HUES64 (cell line): ENCODE results near the gene GJA3.

ENCODE experiments used
- H3K27ac ChIP-seq: 2 replicates; pipeline ENCODE4 v1.7.0; 2013; ENCODE audit warnings: low read depth, low read length, inconsistent platforms
- H3K27me3 ChIP-seq: 2 replicates; pipeline ENCODE4 v1.6.1; 2013; ENCODE audit warnings: mild to moderate bottlenecking, low read length; ENCODE audit not compliant: insufficient read depth
- H3K36me3 ChIP-seq: 2 replicates; pipeline ENCODE4 v1.6.1; 2013; ENCODE audit warnings: mild to moderate bottlenecking, low read length; ENCODE audit not compliant: insufficient read depth
- H3K4me1 ChIP-seq: 2 replicates; pipeline ENCODE4 v1.6.1; 2013; ENCODE audit warnings: mild to moderate bottlenecking, low read length, moderate library complexity; ENCODE audit not compliant: insufficient read depth
- H3K4me3 ChIP-seq: 2 replicates; pipeline ENCODE4 v1.5.1; 2013; ENCODE audit warnings: mild to moderate bottlenecking, low read length, moderate library complexity
- H3K9ac ChIP-seq: 2 replicates; pipeline ENCODE4 v1.6.1; 2013; ENCODE audit warnings: mild to moderate bottlenecking, low read depth, low read length
- H3K9me3 ChIP-seq: 2 replicates; pipeline ENCODE4 v1.6.1; 2013; ENCODE audit warnings: low read depth, low read length; ENCODE audit not compliant: insufficient read depth
- WGBS: fragments of 150-250, 120-280 bp; methylation state at CpG from one replicate; pipeline ENCODE4 v1.1.7; 2013; ENCODE audit warnings: missing lambda C conversion rate; 5-methylcytosine and 5-hydroxymethylcytosine counted together

The GJA3 gene

DNA sequence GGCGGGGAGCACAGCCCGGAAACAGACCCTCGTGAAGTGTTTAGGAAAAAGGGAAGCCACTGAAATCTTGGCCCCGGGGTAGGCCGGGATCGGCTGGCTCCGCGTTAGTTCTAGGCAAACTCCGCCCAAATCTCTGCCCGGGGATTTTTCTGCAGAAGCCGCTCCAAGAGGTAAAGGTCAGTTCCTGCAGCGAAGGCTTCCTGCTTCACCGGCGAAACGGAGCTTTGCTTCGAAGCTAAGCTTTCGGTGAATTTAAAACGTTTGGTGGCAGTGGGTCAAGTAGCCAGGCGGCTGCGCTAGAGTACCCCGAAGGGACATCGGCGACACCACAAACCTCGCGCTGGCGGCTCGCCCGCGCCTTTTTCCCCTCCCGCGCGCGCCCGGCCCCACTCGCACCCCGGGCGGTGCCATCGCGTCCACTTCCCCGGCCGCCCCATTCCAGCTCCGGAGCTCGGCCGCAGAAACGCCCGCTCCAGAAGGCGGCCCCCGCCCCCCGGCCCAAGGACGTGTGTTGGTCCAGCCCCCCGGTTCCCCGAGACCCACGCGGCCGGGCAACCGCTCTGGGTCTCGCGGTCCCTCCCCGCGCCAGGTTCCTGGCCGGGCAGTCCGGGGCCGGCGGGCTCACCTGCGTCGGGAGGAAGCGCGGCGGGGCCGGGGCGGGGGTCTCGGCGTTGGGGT is 31.4 kb upstream of the GJA3 start:
- Histone ChIP-seq H3K27me3 (peaks cover 90% of the 10 kb centered on the region), H3K4me3 (peak overlapping the region; percentile 42), H3K9ac (no peak overlapping the region), H3K36me3 (no peaks in the 10 kb centered on the region), H3K27ac (no peak overlapping the region), H3K9me3 (no peaks in the 10 kb centered on the region), H3K4me1 (0 out of 2 replicates have a peak, but pooled peaks cover 7% of the 10 kb centered on the region)
- under 1% methylated on average over 73 of the region's 73 CpGs for WGBS

DNA sequence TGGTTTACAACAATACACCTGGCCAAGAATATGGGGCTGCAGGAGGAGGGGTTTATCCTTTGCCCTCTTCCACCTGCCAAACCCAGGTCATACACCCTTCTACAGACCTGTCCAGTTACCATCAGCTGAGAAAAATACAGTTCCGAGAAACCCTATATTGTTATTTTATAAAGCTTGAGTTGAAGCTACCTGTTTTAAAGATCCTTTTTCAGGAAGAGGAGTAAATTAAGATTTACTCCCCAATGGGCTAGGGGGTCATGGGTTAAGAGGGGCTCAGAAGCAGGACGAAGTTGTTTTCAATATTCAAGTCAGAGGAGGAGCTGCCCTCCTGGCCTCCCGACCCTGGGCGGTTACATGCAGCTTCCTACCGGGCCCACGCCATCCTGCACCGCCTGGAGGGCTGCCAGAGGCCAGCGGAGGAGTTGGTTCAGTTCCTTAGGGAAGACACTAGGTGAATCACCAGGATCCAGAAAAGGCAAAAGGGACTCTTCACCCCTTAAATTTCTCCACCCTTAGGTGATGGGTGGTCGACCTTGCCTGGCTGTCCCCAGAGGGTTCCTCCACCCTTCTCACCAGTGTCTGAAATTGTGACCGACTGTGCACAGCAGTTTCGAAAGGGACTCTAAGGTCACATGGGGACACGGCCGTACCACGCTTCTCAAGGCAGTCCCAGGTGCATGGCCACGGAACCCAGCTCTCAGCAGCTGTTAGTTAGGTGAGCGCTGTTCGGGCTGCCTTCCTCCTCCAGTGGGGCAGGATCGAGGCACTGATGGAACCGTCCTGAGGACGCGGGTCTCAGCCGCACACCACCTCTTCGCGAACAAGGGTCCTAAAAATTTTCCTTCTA is 30.7 kb upstream of the GJA3 start:
- Histone ChIP-seq H3K27ac (no peak overlapping the region), H3K4me3 (peak overlapping the region; percentile 42), H3K36me3 (no peaks in the 10 kb centered on the region), H3K9me3 (no peaks in the 10 kb centered on the region), H3K9ac (no peak overlapping the region), H3K27me3 (peaks cover 83% of the 10 kb centered on the region), H3K4me1 (0 out of 2 replicates have a peak, but pooled peaks cover 7% of the 10 kb centered on the region)
- WGBS, result 27% methylated on average over 24 of the region's 24 CpGs

DNA sequence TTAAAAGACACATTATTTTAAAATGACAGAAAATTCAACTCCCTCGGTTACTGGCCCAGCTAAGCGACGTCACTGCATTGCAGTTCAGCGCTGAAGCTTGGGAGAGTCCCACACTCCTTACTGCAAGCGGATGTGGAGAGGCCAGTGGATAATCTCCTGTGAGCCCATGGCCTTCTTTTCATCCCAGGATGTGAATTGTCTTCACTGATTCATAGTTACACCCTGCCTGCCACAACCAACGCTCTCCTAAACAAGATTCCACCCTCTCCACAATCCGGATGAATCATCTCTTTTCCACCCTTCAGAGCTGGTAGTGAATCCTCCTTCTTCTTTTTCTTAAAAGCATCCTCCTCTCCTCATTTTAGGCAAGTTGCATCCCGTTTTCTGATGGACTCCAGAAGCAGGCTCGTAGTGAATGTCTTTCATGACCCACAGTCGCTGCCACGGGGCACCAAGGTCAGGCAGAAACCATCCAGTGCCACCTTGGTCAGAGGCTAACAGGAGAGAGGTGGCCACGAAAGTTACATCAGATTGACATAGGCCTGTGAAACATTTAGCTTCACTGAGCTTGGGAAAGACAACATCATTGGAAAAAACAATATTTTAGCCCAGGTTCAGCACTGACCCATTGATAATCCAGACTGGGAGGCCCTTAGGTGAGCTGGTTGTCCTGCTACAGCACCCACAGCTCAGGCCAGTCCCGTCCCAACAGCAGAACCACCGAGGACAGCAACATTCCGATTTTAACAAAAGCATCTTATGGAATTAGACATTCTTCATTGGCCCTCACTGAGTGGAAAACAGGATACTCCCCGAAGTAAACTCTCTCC is 29.8 kb upstream of the GJA3 start:
- H3K9ac ChIP-seq, result no peak overlapping the region
- H3K27ac ChIP-seq, result no peak overlapping the region
- 0 out of 2 replicates have a peak, but pooled peaks cover 7% of the 10 kb centered on the region for H3K4me1 ChIP-seq
- H3K36me3 ChIP-seq, result no peaks in the 10 kb centered on the region
- H3K27me3 ChIP-seq, result peaks cover 74% of the 10 kb centered on the region
- no peak overlapping the region for H3K4me3 ChIP-seq
- H3K9me3 ChIP-seq, result no peaks in the 10 kb centered on the region
- 83% methylated on average over 16 of the region's 16 CpGs for WGBS

DNA sequence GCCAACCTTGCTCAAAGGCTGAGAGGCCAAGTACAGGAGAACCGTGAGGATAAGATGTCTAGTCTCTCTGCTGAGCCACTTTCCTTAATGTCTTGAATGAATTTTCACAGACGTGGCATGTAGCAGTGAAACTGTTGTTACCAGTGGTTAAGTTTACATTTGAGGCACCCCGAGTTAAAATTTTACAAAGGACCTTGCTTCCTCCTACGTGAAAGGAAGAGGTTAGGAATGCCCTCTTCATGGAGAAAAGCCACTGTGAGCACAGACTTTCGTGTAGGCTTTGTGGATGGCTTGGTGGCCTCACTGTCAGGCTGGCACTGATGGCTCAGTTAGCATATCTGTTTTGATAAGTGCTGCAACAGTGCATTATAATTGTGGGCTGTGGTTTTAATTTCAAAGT is 29.2 kb upstream of the GJA3 start:
- no peak overlapping the region for H3K27ac ChIP-seq
- no peak overlapping the region for H3K4me3 ChIP-seq
- H3K36me3 ChIP-seq, result no peaks in the 10 kb centered on the region
- no peaks in the 10 kb centered on the region for H3K9me3 ChIP-seq
- H3K27me3 ChIP-seq, result peaks cover 68% of the 10 kb centered on the region
- 0 out of 2 replicates have a peak, but pooled peaks cover 7% of the 10 kb centered on the region for H3K4me1 ChIP-seq
- no peak overlapping the region for H3K9ac ChIP-seq
- WGBS, result 86% methylated on average over 5 of the region's 5 CpGs

DNA sequence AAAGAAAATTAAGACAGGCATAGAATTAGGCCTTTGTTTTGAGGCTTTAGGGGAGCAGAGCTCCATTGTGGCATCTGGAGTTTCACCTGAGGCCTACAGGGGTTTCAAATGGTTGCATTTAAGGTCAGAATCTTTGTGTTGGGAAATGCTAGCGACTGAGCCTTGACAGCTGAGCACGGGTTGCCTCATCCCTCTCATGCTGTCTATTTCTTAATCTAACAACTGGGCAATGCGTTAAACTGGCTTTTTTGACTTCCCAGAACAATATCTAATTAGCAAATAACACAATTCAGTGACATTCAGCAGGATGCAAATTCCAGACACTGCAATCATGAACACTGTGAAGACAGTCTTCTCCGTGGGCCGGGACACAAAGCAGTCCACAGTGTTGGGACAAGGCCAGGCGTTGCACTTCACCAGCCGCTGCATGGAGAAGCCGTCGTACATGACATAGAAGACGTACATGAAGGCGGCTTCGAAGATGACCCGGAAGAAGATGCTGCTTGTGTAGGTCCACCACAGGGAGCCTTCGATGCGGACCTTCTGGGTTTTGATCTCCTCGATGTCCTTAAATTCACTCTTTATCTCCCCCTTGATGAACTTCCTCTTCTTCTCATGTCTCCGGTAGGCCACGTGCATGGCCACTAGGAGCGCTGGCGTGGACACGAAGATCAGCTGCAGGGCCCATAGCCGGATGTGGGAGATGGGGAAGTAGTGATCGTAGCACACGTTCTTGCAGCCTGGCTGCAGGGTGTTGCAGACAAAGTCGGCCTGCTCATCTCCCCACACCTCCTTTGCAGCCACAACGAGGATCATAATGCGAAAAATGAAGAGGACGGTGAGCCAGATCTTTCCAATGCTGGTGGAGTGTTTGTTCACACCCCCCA is 28.1 kb upstream of the GJA3 start:
- 0 out of 2 replicates have a peak, but pooled peaks cover 3% of the 10 kb centered on the region for H3K4me1 ChIP-seq
- H3K9ac ChIP-seq, result no peak overlapping the region
- H3K27me3 ChIP-seq, result peaks cover 57% of the 10 kb centered on the region
- no peak overlapping the region for H3K27ac ChIP-seq
- 92% methylated on average over 28 of the region's 28 CpGs for WGBS
- H3K9me3 ChIP-seq, result no peaks in the 10 kb centered on the region
- no peaks in the 10 kb centered on the region for H3K36me3 ChIP-seq
- H3K4me3 ChIP-seq, result no peak overlapping the region

DNA sequence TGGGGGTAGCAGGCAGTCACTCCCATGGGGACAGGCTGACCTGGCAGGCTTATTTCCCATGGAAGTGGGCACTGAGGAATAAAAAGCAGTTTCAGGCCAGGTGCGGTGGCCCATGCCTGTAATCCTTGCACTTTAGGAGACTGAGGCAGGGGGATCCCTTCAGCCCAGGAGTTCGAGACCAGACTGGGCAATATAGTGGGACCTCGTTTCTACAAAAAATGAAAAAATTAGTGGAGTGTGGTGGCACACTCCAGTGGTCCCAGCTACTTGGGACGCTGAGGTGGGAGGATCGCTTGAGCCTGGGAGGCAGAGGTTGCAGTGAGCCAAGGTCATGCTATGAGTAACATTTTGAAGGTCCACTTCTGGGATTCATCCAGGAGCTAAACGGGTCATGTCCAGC is 25.9 kb upstream of the GJA3 start:
- H3K27ac ChIP-seq, result no peak overlapping the region
- WGBS, result 81% methylated on average over 6 of the region's 6 CpGs
- H3K36me3 ChIP-seq, result no peaks in the 10 kb centered on the region
- peaks cover 35% of the 10 kb centered on the region for H3K27me3 ChIP-seq
- no peak overlapping the region for H3K4me3 ChIP-seq
- H3K9ac ChIP-seq, result no peak overlapping the region
- no peaks in the 10 kb centered on the region for H3K4me1 ChIP-seq
- H3K9me3 ChIP-seq, result no peaks in the 10 kb centered on the region

DNA sequence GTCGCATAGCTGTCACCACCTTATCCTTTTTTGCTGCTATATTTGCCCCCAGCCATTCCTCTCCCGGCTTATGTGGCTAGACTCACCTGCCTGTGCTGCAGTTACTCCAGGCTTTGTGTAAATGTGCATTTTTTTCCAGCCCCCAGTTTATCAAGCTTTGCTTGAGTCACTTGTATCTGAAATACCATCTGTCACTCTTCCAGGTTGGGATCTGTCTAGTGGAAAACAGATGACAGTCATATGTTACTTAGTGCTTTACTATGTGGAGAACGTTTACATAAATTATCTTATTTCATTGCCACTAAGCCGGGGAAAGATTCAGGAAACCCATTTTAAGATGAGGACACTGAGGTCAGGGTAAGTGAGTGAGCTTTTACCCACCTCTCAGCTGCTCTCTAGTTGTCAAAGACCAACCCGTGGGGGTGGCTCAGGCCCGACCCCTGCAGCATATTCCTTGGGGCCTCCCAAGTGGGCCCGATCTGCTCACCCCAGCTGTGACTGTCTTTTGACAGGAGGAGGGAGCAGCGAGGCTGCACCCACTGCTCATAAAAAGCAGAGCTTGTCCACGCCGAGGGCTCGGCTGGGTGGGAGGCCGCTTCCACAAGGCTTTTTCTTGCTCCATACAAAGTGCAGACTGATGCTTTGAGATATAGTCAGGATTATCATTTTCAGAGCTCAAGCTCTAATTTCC is 24.7 kb upstream of the GJA3 start:
- Histone ChIP-seq H3K9ac (no peak overlapping the region), H3K36me3 (no peaks in the 10 kb centered on the region), H3K4me3 (no peak overlapping the region), H3K27ac (no peak overlapping the region), H3K4me1 (no peaks in the 10 kb centered on the region), H3K9me3 (no peaks in the 10 kb centered on the region), H3K27me3 (peaks cover 23% of the 10 kb centered on the region)
- 92% methylated on average over 10 of the region's 12 CpGs for WGBS

DNA sequence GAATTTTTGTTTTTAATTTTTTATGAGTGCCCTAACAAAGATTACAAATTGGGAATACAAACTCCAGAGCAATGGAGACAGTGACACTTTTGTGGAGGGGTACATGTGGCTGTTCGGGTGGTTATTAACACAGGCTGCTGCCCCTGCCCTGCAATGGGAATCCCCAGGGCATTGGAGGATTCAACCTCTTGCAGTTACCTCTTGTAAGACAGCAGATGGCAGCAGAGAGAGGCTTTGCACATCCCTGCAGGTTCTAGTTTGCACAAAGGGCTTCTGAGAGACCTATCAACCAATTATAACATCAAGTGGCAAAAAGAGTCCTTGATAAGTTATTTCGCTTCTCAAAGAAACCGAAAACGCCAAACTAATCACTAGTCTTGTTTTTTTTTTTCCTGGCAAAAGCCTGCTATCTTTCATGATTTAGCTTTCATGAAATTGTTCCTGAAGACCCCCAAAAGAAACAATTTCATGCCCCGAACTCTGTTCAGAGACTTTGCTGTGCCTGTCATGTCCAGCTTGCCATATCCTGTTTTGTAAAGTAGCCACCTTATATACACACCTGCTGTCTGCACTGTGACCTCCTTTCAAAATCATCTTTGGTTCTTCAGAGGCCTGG is 21.5 kb upstream of the GJA3 start:
- Histone ChIP-seq H3K9me3 (no peaks in the 10 kb centered on the region), H3K27ac (no peak overlapping the region), H3K4me3 (no peak overlapping the region), H3K36me3 (no peaks in the 10 kb centered on the region), H3K9ac (no peak overlapping the region), H3K27me3 (no peaks in the 10 kb centered on the region), H3K4me1 (no peaks in the 10 kb centered on the region)
- WGBS, result 36% methylated on average over 5 of the region's 5 CpGs

DNA sequence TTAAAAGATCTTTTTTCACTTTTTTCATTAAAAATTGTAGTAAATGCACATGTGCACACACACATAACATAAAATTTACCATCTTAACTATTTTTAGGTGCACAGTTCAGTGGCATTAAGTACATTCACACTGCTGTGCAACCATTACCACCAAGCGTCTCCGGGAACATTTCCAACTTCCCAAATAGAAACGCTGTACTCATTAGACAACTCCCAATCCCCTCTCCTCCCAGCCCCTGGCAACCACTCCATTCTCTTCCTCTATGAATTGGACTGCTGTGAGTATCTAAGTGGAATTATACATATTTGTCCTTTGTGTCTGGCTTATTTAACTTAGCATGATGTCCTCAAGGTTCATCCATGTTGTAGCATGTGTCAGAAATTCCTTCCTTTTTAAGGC is 20.3 kb upstream of the GJA3 start:
- Histone ChIP-seq H3K4me1 (no peaks in the 10 kb centered on the region), H3K27me3 (no peaks in the 10 kb centered on the region), H3K36me3 (no peaks in the 10 kb centered on the region), H3K27ac (no peak overlapping the region), H3K4me3 (no peak overlapping the region), H3K9me3 (no peaks in the 10 kb centered on the region), H3K9ac (no peak overlapping the region)
- WGBS, result 94% methylated on average over 3 of the region's 3 CpGs

DNA sequence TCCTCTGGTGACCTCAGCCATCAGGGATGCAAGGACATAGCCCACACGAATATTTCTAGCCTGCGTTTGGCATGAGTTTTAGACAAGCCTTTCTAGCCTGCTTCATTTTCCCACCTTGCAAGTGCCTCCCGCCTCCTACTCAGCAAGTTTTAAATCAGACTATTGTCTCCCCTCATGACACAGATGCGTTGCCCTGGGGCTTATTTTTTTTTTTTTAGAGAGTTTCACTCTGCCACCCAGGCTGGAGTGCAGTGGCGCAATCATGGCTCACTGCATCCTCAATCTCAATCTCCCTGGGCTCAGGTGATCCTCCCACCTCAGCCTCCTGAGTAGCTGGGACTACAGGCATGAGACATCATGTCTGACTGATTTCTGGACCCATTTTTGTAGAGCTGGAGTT is 17.3 kb upstream of the GJA3 start:
- H3K9ac ChIP-seq, result no peak overlapping the region
- no peaks in the 10 kb centered on the region for H3K27me3 ChIP-seq
- H3K36me3 ChIP-seq, result no peaks in the 10 kb centered on the region
- H3K9me3 ChIP-seq, result no peaks in the 10 kb centered on the region
- WGBS, result 85% methylated on average over 5 of the region's 5 CpGs
- H3K4me3 ChIP-seq, result no peak overlapping the region
- H3K4me1 ChIP-seq, result peaks cover 8% of the 10 kb centered on the region
- H3K27ac ChIP-seq, result no peak overlapping the region
